ENCODE data around the gene MACROH2A2.
"Not testable (repeated sequence)": the region's sequence is repeated elsewhere in the genome, so short reads cannot be mapped to it uniquely, and the experiment has no call there.

The MACROH2A2 gene

DNA sequence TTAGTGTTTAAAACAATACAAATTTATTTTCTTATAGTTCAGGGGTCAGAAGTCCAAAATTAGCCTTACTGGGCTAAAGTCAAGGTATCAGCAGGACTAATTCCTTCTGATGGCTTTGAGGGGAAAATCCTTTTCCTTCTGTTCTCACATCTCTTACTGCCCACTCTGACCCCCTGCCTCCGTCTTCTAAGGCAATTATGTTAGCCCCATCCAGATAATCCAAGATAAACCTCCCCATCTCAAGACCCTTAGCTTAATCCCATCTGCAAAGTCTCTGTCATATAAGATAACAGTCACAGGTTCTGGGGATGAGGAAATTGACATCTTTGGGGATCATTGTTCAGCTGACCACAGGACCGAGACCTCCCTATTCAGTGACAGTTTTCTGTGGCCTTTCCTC, 22.3 kb downstream of the MACROH2A2 start:
- no peak for TF ChIP-seq CTCF (IDR thresholded peaks at IDR 0.05; ENCODE audit: borderline replicate concordance, control extremely low read depth, extremely low read depth, insufficient read depth, missing control alignments)
- DNase-seq (ENCODE audit: low spot score): no peak
- in situ Hi-C loops (cut with MboI; ENCODE audit: low sequenced_read_pairs, unreplicated experiment): no loop called here

GRCh38 chr10:70078329-70078728, 25.7 kb downstream of the MACROH2A2 start:
- in situ Hi-C loops (cut with MboI; ENCODE audit: low sequenced_read_pairs, unreplicated experiment): no loop called here
- DNase-seq (ENCODE audit: low spot score): no peak
- no peak for TF ChIP-seq CTCF (IDR thresholded peaks at IDR 0.05; ENCODE audit: borderline replicate concordance, control extremely low read depth, extremely low read depth, insufficient read depth, missing control alignments)

DNA sequence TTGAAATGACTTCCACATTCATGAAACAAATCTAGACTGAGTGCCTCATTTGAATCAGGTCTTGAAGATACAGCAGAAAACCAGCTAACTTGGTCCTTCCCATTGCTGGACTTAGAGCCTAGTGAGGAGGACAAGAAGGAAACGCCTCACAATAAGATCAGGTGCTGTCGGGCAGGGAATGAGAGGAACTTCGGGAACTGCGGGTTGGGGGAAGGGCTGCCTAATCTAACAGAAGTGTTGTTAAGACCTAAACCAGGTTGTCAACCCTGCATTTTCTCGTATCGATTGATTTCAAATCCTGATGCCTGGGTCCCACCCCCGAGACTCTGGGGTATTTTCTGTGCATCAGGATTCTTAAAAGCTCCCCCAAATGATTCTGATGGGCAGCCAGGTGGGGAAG, 26.3 kb downstream of the MACROH2A2 start:
- no peak for TF ChIP-seq CTCF (IDR thresholded peaks at IDR 0.05; ENCODE audit: borderline replicate concordance, control extremely low read depth, extremely low read depth, insufficient read depth, missing control alignments)
- in situ Hi-C loops (cut with MboI; ENCODE audit: low sequenced_read_pairs, unreplicated experiment): no loop called here
- no peak for DNase-seq (ENCODE audit: low spot score)

DNA sequence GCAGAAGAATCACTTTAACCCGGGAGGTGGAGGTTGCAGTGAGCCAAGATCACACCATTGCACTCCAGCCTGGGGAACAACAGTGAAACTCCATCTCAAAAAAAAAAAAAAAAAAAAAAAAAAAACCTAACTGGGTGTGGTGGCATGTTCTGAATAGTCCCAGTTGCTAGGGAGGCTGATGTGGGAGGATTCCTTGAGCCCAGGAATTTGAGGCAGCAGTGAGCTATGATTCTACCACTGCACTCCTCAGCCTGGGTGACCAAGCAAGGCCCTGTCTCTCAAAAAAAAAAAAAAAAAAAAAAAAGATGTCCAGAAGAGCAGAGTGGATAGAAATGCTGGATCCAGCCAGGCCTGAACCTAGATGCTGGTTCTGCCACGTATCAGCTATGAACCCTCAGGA, 28.1 kb downstream of the MACROH2A2 start:
- in situ Hi-C loops (cut with MboI; ENCODE audit: low sequenced_read_pairs, unreplicated experiment); DNase-seq (ENCODE audit: low spot score): not testable (repeated sequence)

GRCh38 chr10:70084189-70084588, 31.5 kb downstream of the MACROH2A2 start:
- no peak for TF ChIP-seq CTCF (IDR thresholded peaks at IDR 0.05; ENCODE audit: borderline replicate concordance, control extremely low read depth, extremely low read depth, insufficient read depth, missing control alignments)
- no peak for DNase-seq (ENCODE audit: low spot score)
- in situ Hi-C loops (cut with MboI; ENCODE audit: low sequenced_read_pairs, unreplicated experiment): no loop called here

GRCh38 chr10:70085975-70086613, 33.4 kb downstream of the MACROH2A2 start:
- in situ Hi-C loops (cut with MboI; ENCODE audit: low sequenced_read_pairs, unreplicated experiment): no loop called here
- no peak for DNase-seq (ENCODE audit: low spot score)
- no peak for TF ChIP-seq CTCF (IDR thresholded peaks at IDR 0.05; ENCODE audit: borderline replicate concordance, control extremely low read depth, extremely low read depth, insufficient read depth, missing control alignments)

- no peak for TF ChIP-seq CTCF (IDR thresholded peaks at IDR 0.05; ENCODE audit: borderline replicate concordance, control extremely low read depth, extremely low read depth, insufficient read depth, missing control alignments)
- DNase-seq (ENCODE audit: low spot score): no peak
- in situ Hi-C loops (cut with MboI; ENCODE audit: low sequenced_read_pairs, unreplicated experiment): no loop called here
Measured at GRCh38 chr10:70087616-70088307, 35.1 kb downstream of the MACROH2A2 start.
